H1 (cell line): ENCODE measurements around the gene FPGS. TPM values are rescaled to one million over a fixed set of nuclear protein-coding genes. Genes with fewer than 3 reads are reported as not detected.

Experiments
- CTCF ChIA-PET: fragments of 300-600 bp; sonication (Branson Sonifier 250); formaldehyde crosslinking; loops from one replicate; lab custom pipeline; 2021; ENCODE audit not compliant: partially characterized antibody; lab: Charles Lee
- POLR2A ChIA-PET: fragments of 300-600 bp; sonication (Branson Sonifier 250); formaldehyde crosslinking; loops from one replicate; lab custom pipeline; 2021; ENCODE audit warnings: inconsistent platforms; ENCODE audit not compliant: partially characterized antibody; lab: Charles Lee
- DNase-seq, 2 experiments: peaks; one replicate each; pipeline versions ENCODE4 v3.0.0 to v3.0.0-alpha.2; 2010 to 2022; ENCODE audit warnings: low spot score in 2 of 2, low read depth in 1 of 2, mixed read lengths in 1 of 2
- FAIRE-seq: peaks from 2 replicates; lab custom pipeline; 2011; peaks lifted over from hg19 to GRCh38; lab: Jason Lieb, UNC
- H2AFZ ChIP-seq: 2 replicates; pipeline ENCODE4 v1.8.1; 2012; ENCODE audit warnings: low read length, inconsistent platforms
- H2AK5ac ChIP-seq: 2 replicates; pipeline ENCODE4 v1.6.1; 2013; ENCODE audit warnings: low read depth, low read length
- H2BK120ac ChIP-seq: replicated peaks from 2 replicates; pipeline ENCODE3; 2013; ENCODE audit warnings: low read depth, low read length, inconsistent platforms
- H2BK12ac ChIP-seq: 2 replicates; pipeline ENCODE4 v1.6.1; 2013; ENCODE audit warnings: low read depth, low read length
- H2BK15ac ChIP-seq: 2 replicates; pipeline ENCODE4 v1.6.1; 2013; ENCODE audit warnings: low read length
- H2BK20ac ChIP-seq: 2 replicates; pipeline ENCODE4 v1.6.1; 2013; ENCODE audit warnings: low read length
- H2BK5ac ChIP-seq: 2 replicates; pipeline ENCODE4 v1.6.1; 2013; ENCODE audit warnings: low read depth, low read length
- H3K14ac ChIP-seq: 2 replicates; pipeline ENCODE4 v1.6.1; 2013; ENCODE audit warnings: inconsistent platforms; ENCODE audit not compliant: insufficient read length
- H3K18ac ChIP-seq: 2 replicates; pipeline ENCODE4 v1.6.1; 2013; ENCODE audit warnings: low read length; ENCODE audit errors: extremely low read depth
- H3K23ac ChIP-seq: 2 replicates; pipeline ENCODE4 v1.6.1; 2013; ENCODE audit warnings: inconsistent platforms; ENCODE audit not compliant: insufficient read length
- H3K23me2 ChIP-seq: 2 replicates; pipeline ENCODE4 v1.6.1; 2013; ENCODE audit warnings: low read depth, low read length
- H3K27ac ChIP-seq: 2 replicates; pipeline ENCODE4 v1.6.1; 2011; ENCODE audit warnings: low read depth, low read length, inconsistent platforms
- H3K27me3 ChIP-seq, 4 experiments: replicated peaks in 1 of 4; 1 replicate in 1 of 4; 2 replicates in 3 of 4; pipeline versions ENCODE4 v1.6.1 to v1.8.1; 2011 to 2013; ENCODE audit warnings: low read length in 3 of 4, mild to moderate bottlenecking in 3 of 4, inconsistent platforms in 2 of 4, mixed read lengths in 2 of 4, moderate library complexity in 1 of 4; ENCODE audit not compliant: control insufficient read depth in 3 of 4, insufficient read depth in 3 of 4; ENCODE audit errors: extremely low read depth in 1 of 4
- H3K36me3 ChIP-seq, 4 experiments: 2 replicates each; pipeline versions ENCODE4 v1.6.1 to v1.8.1; 2011 to 2013; ENCODE audit warnings: mild to moderate bottlenecking in 4 of 4, low read length in 3 of 4, moderate library complexity in 2 of 4, control low read depth in 1 of 4, inconsistent platforms in 1 of 4; ENCODE audit not compliant: insufficient read depth in 4 of 4, control insufficient read depth in 2 of 4
- H3K4ac ChIP-seq: replicated peaks from 2 replicates; pipeline ENCODE3; 2013; ENCODE audit warnings: low read length, low read depth, mixed read lengths, inconsistent platforms; ENCODE audit not compliant: insufficient read length
- H3K4me1 ChIP-seq, 4 experiments: replicated peaks in 1 of 4; 1 replicate in 1 of 4; 2 replicates in 3 of 4; pipeline versions ENCODE4 v1.6.1 to v1.8.1; 2011 to 2013; ENCODE audit warnings: low read length in 3 of 4, inconsistent platforms in 2 of 4, mixed read lengths in 1 of 4; ENCODE audit not compliant: insufficient read depth in 4 of 4, control insufficient read depth in 3 of 4
- H3K4me2 ChIP-seq, 2 experiments: 2 replicates each; pipeline versions ENCODE4 v1.6.1 to v1.8.1; 2011 to 2013; ENCODE audit warnings: low read depth in 2 of 2, low read length in 2 of 2, control low read depth in 1 of 2, inconsistent platforms in 1 of 2, mild to moderate bottlenecking in 1 of 2; ENCODE audit not compliant: insufficient read depth in 1 of 2
- H3K4me3 ChIP-seq, 4 experiments: fragments of 200-600, 300-600 bp in 1 of 4; sonication (generic), shearing (Covaris generic), sonication (Bioruptor Twin) in 1 of 4; 2 replicates each; pipeline versions ENCODE4 v1.5.1 to v1.8.1; 2011 to 2016; ENCODE audit warnings: low read length in 4 of 4, low read depth in 3 of 4, control low read depth in 2 of 4, inconsistent platforms in 2 of 4, mild to moderate bottlenecking in 2 of 4, mixed read lengths in 1 of 4, moderate library complexity in 1 of 4; ENCODE audit not compliant: insufficient read depth in 2 of 4; ENCODE audit errors: extremely low read depth in 1 of 4
- H3K56ac ChIP-seq: replicated peaks from 2 replicates; pipeline ENCODE3; 2013; ENCODE audit warnings: low read depth, mild to moderate bottlenecking, mixed read lengths, low read length, inconsistent platforms; ENCODE audit not compliant: insufficient read length
- H3K79me1 ChIP-seq: 2 replicates; pipeline ENCODE4 v1.6.1; 2013; ENCODE audit warnings: low read depth, low read length, control low read depth
- H3K79me2 ChIP-seq, 2 experiments: 2 replicates each; pipeline versions ENCODE4 v1.6.1 to v1.8.1; 2012 to 2013; ENCODE audit warnings: low read length in 2 of 2, mild to moderate bottlenecking in 2 of 2, inconsistent platforms in 1 of 2; ENCODE audit not compliant: insufficient read depth in 2 of 2, control insufficient read depth in 1 of 2
- H3K9ac ChIP-seq, 4 experiments: replicated peaks in 1 of 4; 1 replicate in 1 of 4; 2 replicates in 3 of 4; pipeline versions ENCODE4 v1.6.1 to v1.8.1; 2011 to 2013; ENCODE audit warnings: low read depth in 3 of 4, low read length in 3 of 4, control low read depth in 2 of 4, mild to moderate bottlenecking in 2 of 4, moderate library complexity in 2 of 4, inconsistent platforms in 1 of 4; ENCODE audit errors: extremely low read depth in 1 of 4
- H3K9me3 ChIP-seq, 2 experiments: 2 replicates each; pipeline versions ENCODE4 v1.6.1 to v1.8.1; 2012 to 2013; ENCODE audit warnings: mild to moderate bottlenecking in 2 of 2, moderate library complexity in 2 of 2, control low read depth in 1 of 2, inconsistent platforms in 1 of 2, low read depth in 1 of 2, low read length in 1 of 2, mixed read lengths in 1 of 2; ENCODE audit not compliant: insufficient read depth in 2 of 2
- H4K20me1 ChIP-seq, 2 experiments: replicated peaks in 1 of 2; 2 replicates each; pipeline versions ENCODE3 to v1.8.1; 2011 to 2013; ENCODE audit warnings: inconsistent platforms in 2 of 2, low read length in 2 of 2, mild to moderate bottlenecking in 1 of 2; ENCODE audit not compliant: insufficient read depth in 2 of 2, control insufficient read depth in 1 of 2
- H4K5ac ChIP-seq: 2 replicates; pipeline ENCODE4 v1.6.1; 2013; ENCODE audit warnings: low read length, low read depth, mixed read lengths, inconsistent platforms; ENCODE audit not compliant: insufficient read length
- H4K8ac ChIP-seq: 2 replicates; pipeline ENCODE4 v1.8.0; 2013; ENCODE audit warnings: mild to moderate bottlenecking, moderate library complexity, low read length, inconsistent platforms; ENCODE audit not compliant: insufficient read depth; ENCODE audit errors: extremely low read depth
- H4K91ac ChIP-seq: replicated peaks from 2 replicates; pipeline ENCODE3; 2013; ENCODE audit warnings: low read length, mixed read lengths, inconsistent platforms; ENCODE audit not compliant: insufficient read length
- CREB1 ChIP-seq: IDR thresholded peaks from 2 replicates; pipeline ENCODE4 v1.6.1; 2012; ENCODE audit warnings: inconsistent platforms
- SP1 ChIP-seq: IDR thresholded peaks from 2 replicates; pipeline ENCODE4 v1.6.1; 2011; ENCODE audit warnings: low read depth, low read length
- WGBS, 2 experiments: shearing (Covaris generic) in 1 of 2; methylation state at CpG; one replicate each; pipeline versions ENCODE4 v1.1.6 to v1.1.7; 2013 to 2015; ENCODE audit warnings: low lambda C conversion rate in 2 of 2, mixed read lengths in 2 of 2, inconsistent platforms in 1 of 2, low coverage in 1 of 2, missing lambda C conversion rate in 1 of 2; ENCODE audit not compliant: insufficient replicate concordance in 2 of 2, insufficient coverage in 1 of 2, insufficient read length in 1 of 2; ENCODE audit errors: extremely low coverage in 1 of 2, missing lambda C conversion rate in 1 of 2; 5-methylcytosine and 5-hydroxymethylcytosine counted together
- polyA plus RNA-seq, 7 experiments: library from polyadenylated mRNA; depleted of rRNA in 3 of 7; stranded (reverse) in 5 of 7; unstranded in 2 of 7; fragments of >200 nt in 5 of 7; fragments of 200-250 nt in 2 of 7; gene quantifications; 1 replicate in 5 of 7; 2 replicates in 1 of 7; 4 replicates in 1 of 7; pipeline versions ENCODE4 v1.2.1 to v1.2.3, GENCODE V29; 2011 to 2013; ENCODE audit warnings: missing spikeins in 2 of 7, mixed read lengths in 2 of 7
- total RNA-seq: library from RNA; stranded (reverse); fragmentation: NEBNext Ultra II Directional; extraction: Animal tissue kit (Norgen Biotek cat#: 25700); gene quantifications from 2 replicates; pipeline ENCODE4 v1.2.1, GENCODE V29; 2021

The FPGS gene
- total and polyA plus RNA-seq, 2 of the 8 experiments (the other 6 are each of a cell fraction or from before 2014, with no cell fraction given), result 62.4 to 83.0 TPM

DNA sequence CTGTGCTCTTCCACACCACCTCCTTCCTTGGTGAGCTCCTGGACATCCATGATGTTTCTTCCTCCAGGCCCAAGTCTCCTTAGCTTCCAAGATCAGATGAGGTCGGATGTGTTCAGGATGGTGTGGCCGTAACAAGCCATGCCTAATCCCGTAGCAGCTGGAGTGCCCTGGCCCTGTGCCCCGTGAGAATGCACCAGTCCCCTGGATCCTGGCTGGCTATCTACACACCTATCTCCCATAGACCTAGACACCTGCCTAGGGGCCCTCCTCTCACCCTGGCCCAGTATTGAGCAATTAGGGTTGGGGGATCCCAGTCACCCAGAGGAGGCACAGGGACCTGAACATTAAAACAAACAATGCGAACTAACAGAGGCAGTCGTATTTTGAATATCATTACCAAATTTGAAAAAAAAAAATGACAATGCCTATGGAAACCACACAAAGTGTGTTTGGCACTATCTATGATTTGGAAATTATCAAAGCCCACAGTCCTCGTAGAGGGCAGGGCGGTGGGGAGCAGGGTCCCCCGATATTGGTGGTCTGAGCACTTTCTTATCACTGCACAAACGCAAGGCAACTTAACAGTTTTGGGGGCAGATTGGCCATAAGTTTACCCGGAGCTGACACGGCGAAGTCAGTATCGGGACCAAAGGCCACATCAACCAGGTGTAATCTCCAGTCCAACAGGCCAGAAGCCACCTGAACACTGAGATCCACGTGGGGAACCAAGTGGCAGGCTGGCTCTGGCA, 38.6 kb downstream of the FPGS start:
- Histone ChIP-seq H3K27me3 (no peaks in the 10 kb centered on the region; a peak in 1 of 7 replicates), H3K23me2 (no peaks in the 10 kb centered on the region), H3K27ac (no peak overlapping the region), H4K8ac (no peak overlapping the region), H3K4me1 (peaks cover 0 to 10% (median 5%) of the 10 kb centered on the region in 4 experiments; a peak in 6 of 7 replicates), H2BK15ac (no peak overlapping the region), H4K91ac (peak overlapping the region; percentile 42), H2AK5ac (no peak overlapping the region), H2BK5ac (no peak overlapping the region), H3K9me3 (no peaks in the 10 kb centered on the region), H3K23ac (no peak overlapping the region), H4K20me1 (no peaks in the 10 kb centered on the region), H3K36me3 (no peaks in the 10 kb centered on the region), H3K18ac (no peak overlapping the region), H2BK12ac (no peak overlapping the region), H3K79me2 (no peaks in the 10 kb centered on the region), H3K14ac (no peak overlapping the region), H2AFZ (no peak overlapping the region), H3K9ac (no peak overlapping the region), H3K56ac (no peak overlapping the region), H3K4me3 (no peak overlapping the region), H4K5ac (no peak overlapping the region), H3K4me2 (no peak overlapping the region), H2BK120ac (no peak overlapping the region), H3K79me1 (no peaks in the 10 kb centered on the region), H3K4ac (no peak overlapping the region), H2BK20ac (no peak overlapping the region)
- POLR2A ChIA-PET, result interaction anchor here (0.8 to 1.3 kb wide), 4 partner anchors 11 to 31 kb away, joined by 3 to 4 read pairs (median 4); partner anchors contain the start of gene ENG
- 94% methylated on average over 15 of the region's 15 CpGs; no CpG with 5 or more reads in 1 of the 2 experiments for WGBS, 2 experiments
- DNase-seq, result no peak
- CTCF ChIA-PET, result interaction anchor here (0.5 to 2.4 kb wide), 9 partner anchors 11 to 284 kb away, joined by 3 to 8 read pairs (median 4); no protein-coding TSS in a partner anchor
- TF ChIP-seq SP1, result no peak
- TF ChIP-seq CREB1, result no peak
- FAIRE-seq, result no peak
